ENCODE data around the gene MARVELD2.
A peak's percentile ranks its signal among the peaks of the same experiment; 100 is the strongest.
"Not testable (repeated sequence)": the region's sequence is repeated elsewhere in the genome, so short reads cannot be mapped to it uniquely, and the experiment has no call there.

The MARVELD2 gene

GRCh38 chr5:69414885-69415583 is at the start of gene MARVELD2:
MARVELD2 (plus strand) TSS chr5:69415116; CDS start chr5:69419386, 4,270 bp downstream.
- peak; percentile 36 for DNase-seq

- no peak for DNase-seq
These were observed 47.1 kb upstream of the MARVELD2 start for GRCh38 chr5:69367697-69368279.

GRCh38 chr5:69368458-69369339 is 46.2 kb upstream of the MARVELD2 start:
- DNase-seq: peak; percentile 17

GRCh38 chr5:69369340-69370121 is 45.4 kb upstream of the MARVELD2 start, which contains the start of the genes AK6, RAD17 and TAF9:
AK6 (minus strand) TSS chr5:69369520; CDS start chr5:69369490, 30 bp downstream.
RAD17 (plus strand) TSS chr5:69369818; CDS start chr5:69372209, 2,391 bp downstream.
TAF9 (minus strand) TSS chr5:69369520; CDS start chr5:69365737, 3,783 bp downstream.
- DNase-seq: peak; percentile 91

GRCh38 chr5:69370335-69370734 is 44.6 kb upstream of the MARVELD2 start:
- DNase-seq: not testable (repeated sequence)

GRCh38 chr5:69372394-69372793 is 42.5 kb upstream of the MARVELD2 start:
- no peak for DNase-seq

- no peak for DNase-seq
These were observed 39.9 kb upstream of the MARVELD2 start for GRCh38 chr5:69374911-69375446.

- no peak for DNase-seq
These were observed 36.5 kb upstream of the MARVELD2 start for GRCh38 chr5:69378376-69378775.

- no peak for DNase-seq
These were observed 10.1 kb upstream of the MARVELD2 start for GRCh38 chr5:69404659-69405330.

GRCh38 chr5:69415584-69415958 is 655 bp downstream of the MARVELD2 start:
- DNase-seq: no peak

GRCh38 chr5:69416180-69416579 is 1.3 kb downstream of the MARVELD2 start:
- no peak for DNase-seq

- DNase-seq: no peak
These were observed 1.8 kb downstream of the MARVELD2 start for GRCh38 chr5:69416699-69417098.

GRCh38 chr5:69418554-69418953 is 3.6 kb downstream of the MARVELD2 start:
- no peak for DNase-seq

- DNase-seq: no peak
These were observed 16.7 kb downstream of the MARVELD2 start for GRCh38 chr5:69431424-69432303.

GRCh38 chr5:69432412-69433206 is 17.7 kb downstream of the MARVELD2 start:
- no peak for DNase-seq

- not testable (repeated sequence) for DNase-seq
These were observed 20.5 kb downstream of the MARVELD2 start for GRCh38 chr5:69435276-69435884.

- DNase-seq: no peak
These were observed 29.3 kb downstream of the MARVELD2 start for GRCh38 chr5:69444127-69444754.

GRCh38 chr5:69449511-69449910 is 34.6 kb downstream of the MARVELD2 start:
- DNase-seq: no peak

GRCh38 chr5:69450116-69450515 is 35.2 kb downstream of the MARVELD2 start:
- DNase-seq: no peak

Data from stimulated activated CD4-positive, alpha-beta T cell treated with anti-CD3 and anti-CD28 coated beads, Interleukin-1b, Interleukin-23, amount 100 ng/mL, for 48 hours (primary cell).